ENCODE data around the gene IRF3.

DNA sequence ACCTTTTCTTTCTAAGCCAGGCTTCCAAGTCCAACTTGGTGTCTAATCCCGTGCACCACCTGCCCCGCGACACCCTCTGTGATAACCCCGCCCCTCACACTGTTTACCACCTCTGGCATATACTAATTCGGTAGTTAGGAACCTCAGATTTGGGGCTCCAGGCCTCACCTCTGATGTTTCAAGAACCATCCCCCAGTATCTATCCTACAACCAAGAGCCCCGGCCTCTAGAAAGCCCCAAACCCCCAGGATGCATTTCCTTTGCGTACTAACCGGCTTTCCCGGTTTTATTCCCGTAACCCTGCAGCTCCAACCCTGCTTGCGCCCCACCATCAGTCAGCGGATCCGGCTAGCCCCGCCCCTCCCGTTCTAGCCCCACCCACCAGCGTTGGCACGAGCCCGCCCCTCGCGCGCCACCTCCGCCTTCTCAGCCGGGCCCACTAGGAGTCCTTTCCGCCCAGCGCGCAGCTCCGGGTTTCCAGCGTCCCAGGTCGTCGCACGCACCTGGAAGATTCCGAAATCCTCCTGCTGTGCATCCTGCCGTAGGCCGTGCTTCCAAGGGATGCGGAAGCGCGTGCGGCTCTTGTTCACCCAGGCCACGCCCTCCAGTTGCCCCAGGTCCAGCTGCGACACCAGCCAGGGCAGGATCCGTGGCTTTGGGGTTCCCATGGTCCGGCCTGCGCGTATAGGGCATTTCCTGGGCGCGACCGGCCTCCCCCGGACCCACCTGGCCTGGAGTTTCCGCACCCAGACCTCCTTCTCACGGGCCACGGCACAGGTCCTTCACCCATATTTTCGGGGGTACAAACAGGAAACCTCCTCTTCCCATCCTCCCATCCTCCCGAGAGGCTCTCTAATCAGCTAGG, 1.3 kb downstream of the IRF3 start:
- TF ChIP-seq EZH2 (IDR thresholded peaks at IDR 0.05; ENCODE audit: borderline replicate concordance, low read length) = no peak
- TF ChIP-seq, protein P1, sequence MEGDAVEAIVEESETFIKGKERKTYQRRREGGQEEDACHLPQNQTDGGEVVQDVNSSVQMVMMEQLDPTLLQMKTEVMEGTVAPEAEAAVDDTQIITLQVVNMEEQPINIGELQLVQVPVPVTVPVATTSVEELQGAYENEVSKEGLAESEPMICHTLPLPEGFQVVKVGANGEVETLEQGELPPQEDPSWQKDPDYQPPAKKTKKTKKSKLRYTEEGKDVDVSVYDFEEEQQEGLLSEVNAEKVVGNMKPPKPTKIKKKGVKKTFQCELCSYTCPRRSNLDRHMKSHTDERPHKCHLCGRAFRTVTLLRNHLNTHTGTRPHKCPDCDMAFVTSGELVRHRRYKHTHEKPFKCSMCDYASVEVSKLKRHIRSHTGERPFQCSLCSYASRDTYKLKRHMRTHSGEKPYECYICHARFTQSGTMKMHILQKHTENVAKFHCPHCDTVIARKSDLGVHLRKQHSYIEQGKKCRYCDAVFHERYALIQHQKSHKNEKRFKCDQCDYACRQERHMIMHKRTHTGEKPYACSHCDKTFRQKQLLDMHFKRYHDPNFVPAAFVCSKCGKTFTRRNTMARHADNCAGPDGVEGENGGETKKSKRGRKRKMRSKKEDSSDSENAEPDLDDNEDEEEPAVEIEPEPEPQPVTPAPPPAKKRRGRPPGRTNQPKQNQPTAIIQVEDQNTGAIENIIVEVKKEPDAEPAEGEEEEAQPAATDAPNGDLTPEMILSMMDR (IDR thresholded peaks at IDR 0.05; ENCODE audit: low read length) = no peak

Data from OCI-LY1 (cell line).